ENCODE measurements around the gene KRTAP5-9. TPM values are rescaled to one million over a fixed set of nuclear protein-coding genes. Genes with fewer than 3 reads are reported as not detected.
A peak's percentile ranks its signal among the peaks of the same experiment; 100 is the strongest.
"Not testable (repeated sequence)": the region's sequence is repeated elsewhere in the genome, so short reads cannot be mapped to it uniquely, and the experiment has no call there.

KRTAP5-9 gene
- total and polyA plus RNA-seq, 7 donors: 0.05 to 0.09 TPM; not detected in 5

DNA sequence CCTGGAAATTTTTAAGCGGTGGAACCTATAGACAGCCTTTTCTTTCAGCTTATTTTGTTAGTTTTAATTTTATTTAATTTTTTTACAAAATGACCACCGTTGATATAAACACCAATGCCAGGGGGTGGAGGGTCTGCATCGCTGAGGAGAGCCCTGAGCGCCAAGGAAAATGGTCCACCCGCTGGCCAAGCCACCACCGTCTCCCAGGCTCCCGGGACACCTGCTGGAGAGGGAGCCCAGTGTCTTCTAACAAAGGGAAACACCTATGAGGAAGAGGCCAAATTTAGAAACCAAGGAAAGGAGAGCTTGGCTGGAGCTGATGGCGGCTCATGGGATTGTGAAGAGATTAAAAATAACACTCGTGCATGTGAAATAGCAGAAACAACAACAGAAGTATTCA, 10.7 kb upstream of the KRTAP5-9 start:
- Histone ChIP-seq H3K4me3 (no peak overlapping the region), H3K4me1 (no peaks in the 10 kb centered on the region), H3K27me3 (ENCODE audit: insufficient read depth in 3 of 3, low read length in 2 of 3) (no peaks in the 10 kb centered on the region), H3K9me3 (no peaks in the 10 kb centered on the region), H3K36me3 (ENCODE audit: insufficient read depth in 1 of 2, low read depth in 1 of 2) (no peaks in the 10 kb centered on the region), H3K27ac (no peak overlapping the region)
- DNase-seq (no peak), ATAC-seq (peak in 1 of 4 donors; percentile 34)
- TF ChIP-seq, protein P1, sequence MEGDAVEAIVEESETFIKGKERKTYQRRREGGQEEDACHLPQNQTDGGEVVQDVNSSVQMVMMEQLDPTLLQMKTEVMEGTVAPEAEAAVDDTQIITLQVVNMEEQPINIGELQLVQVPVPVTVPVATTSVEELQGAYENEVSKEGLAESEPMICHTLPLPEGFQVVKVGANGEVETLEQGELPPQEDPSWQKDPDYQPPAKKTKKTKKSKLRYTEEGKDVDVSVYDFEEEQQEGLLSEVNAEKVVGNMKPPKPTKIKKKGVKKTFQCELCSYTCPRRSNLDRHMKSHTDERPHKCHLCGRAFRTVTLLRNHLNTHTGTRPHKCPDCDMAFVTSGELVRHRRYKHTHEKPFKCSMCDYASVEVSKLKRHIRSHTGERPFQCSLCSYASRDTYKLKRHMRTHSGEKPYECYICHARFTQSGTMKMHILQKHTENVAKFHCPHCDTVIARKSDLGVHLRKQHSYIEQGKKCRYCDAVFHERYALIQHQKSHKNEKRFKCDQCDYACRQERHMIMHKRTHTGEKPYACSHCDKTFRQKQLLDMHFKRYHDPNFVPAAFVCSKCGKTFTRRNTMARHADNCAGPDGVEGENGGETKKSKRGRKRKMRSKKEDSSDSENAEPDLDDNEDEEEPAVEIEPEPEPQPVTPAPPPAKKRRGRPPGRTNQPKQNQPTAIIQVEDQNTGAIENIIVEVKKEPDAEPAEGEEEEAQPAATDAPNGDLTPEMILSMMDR (IDR thresholded peaks at IDR 0.05): no peak
- intact Hi-C loops (cut with DNase I): no loop called here
- 75 to 78% (median 76%) methylated on average over 9 of the region's 9 CpGs for WGBS, 3 donors

DNA sequence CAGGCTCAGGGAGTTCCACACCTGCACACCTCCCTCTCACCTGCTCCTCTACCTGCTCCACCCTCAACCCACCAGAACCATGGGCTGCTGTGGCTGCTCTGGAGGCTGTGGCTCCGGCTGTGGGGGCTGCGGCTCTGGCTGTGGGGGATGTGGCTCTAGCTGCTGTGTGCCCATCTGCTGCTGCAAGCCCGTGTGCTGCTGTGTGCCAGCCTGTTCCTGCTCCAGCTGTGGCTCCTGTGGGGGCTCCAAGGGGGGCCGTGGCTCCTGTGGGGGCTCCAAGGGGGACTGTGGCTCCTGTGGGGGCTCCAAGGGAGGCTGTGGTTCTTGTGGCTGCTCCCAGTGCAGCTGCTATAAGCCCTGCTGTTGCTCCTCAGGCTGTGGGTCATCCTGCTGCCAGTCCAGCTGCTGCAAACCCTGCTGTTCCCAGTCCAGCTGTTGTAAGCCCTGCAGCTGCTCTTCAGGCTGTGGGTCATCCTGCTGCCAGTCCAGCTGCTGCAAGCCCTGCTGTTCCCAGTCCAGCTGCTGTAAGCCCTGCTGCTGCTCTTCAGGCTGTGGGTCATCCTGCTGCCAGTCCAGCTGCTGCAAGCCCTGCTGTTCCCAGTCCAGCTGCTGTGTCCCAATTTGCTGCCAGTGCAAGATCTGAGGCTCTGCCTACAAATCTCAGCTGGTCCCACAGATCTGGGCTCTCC, 10.1 kb upstream of the KRTAP5-9 start, which contains the start of gene KRTAP5-8:
Gene KRTAP5-8 (plus strand): TSS at position 49 of the 689 bp plus-strand sequence. CDS start 31 bp downstream, at position 80.
- 57 to 62% (median 60%) methylated on average over 4 of the region's 4 CpGs for WGBS, 3 donors
- not testable (repeated sequence) for H3K36me3 ChIP-seq (ENCODE audit: insufficient read depth in 1 of 2, low read depth in 1 of 2)

DNA sequence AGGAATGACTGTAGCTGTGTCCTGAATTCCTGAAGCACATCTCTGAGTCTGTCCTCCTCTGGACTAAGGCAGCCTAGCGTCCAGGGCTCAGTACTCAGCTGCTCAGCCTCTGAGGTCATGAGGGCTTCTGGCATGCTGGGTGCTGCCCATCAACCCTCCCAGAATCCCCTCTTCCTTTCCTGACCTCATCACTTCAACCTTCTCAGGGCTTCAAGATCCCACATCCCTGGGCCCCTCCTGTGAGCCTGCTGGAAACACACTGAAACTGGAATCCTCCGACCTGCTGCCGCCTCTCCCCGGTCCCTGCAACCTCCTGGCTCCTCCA, 9.6 kb upstream of the KRTAP5-9 start:
- no peak overlapping the region for H3K27ac ChIP-seq
- DNase-seq (no peak), ATAC-seq (no peak)
- no peaks in the 10 kb centered on the region for H3K36me3 ChIP-seq (ENCODE audit: insufficient read depth in 1 of 2, low read depth in 1 of 2)
- no peaks in the 10 kb centered on the region for H3K27me3 ChIP-seq (ENCODE audit: insufficient read depth in 3 of 3, low read length in 2 of 3)
- intact Hi-C loops (cut with DNase I): no loop called here
- no peaks in the 10 kb centered on the region for H3K4me1 ChIP-seq
- H3K4me3 ChIP-seq: no peak overlapping the region
- H3K9me3 ChIP-seq: no peaks in the 10 kb centered on the region
- WGBS, 3 donors: 67 to 76% (median 73%) methylated on average over 4 of the region's 4 CpGs
- TF ChIP-seq, protein P1 (IDR thresholded peaks at IDR 0.05): no peak

More for the DNA sequence above, 10.1 kb upstream of the KRTAP5-9 start, which contains the start of gene KRTAP5-8:
- intact Hi-C loops (cut with DNase I); DNase-seq; H3K4me1 ChIP-seq; ATAC-seq; H3K9me3 ChIP-seq; H3K27ac ChIP-seq; H3K27me3 ChIP-seq (ENCODE audit: insufficient read depth in 3 of 3, low read length in 2 of 3); H3K4me3 ChIP-seq: not testable (repeated sequence)

- H3K36me3 ChIP-seq (ENCODE audit: insufficient read depth in 1 of 2, low read depth in 1 of 2): no peaks in the 10 kb centered on the region
- H3K4me1 ChIP-seq: no peaks in the 10 kb centered on the region
- no peak overlapping the region for H3K4me3 ChIP-seq
- no peak overlapping the region for H3K27ac ChIP-seq
- WGBS, 3 donors: 83 to 85% (median 84%) methylated on average over 11 of the region's 11 CpGs
- no peak for ATAC-seq
- H3K9me3 ChIP-seq: no peaks in the 10 kb centered on the region
- no peaks in the 10 kb centered on the region for H3K27me3 ChIP-seq (ENCODE audit: insufficient read depth in 3 of 3, low read length in 2 of 3)
- TF ChIP-seq, protein P1 (IDR thresholded peaks at IDR 0.05): no peak
- DNase-seq: no peak
- intact Hi-C loops (cut with DNase I): no loop called here
These were observed 9.2 kb upstream of the KRTAP5-9 start for GRCh38 chr11:71539017-71539416.

DNA sequence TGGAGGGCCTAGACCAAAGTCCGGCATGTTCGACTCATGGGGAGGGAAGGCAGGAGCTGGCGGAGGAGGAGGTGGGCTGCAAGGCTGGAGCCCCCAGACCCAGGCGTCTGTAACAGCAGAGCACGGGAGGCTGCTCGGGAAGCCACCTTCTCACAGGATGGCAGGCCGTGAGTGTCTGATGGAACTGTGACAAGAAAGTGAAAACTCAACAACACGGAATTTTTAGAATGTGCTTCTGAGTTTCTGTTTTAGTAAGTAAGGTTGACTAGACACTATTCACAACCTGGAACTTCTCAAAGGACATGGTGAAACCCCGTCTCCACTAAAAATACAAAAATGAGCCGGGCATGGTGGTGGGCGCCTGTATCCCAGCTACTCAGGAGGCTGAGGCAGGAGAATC, 8.2 kb upstream of the KRTAP5-9 start:
- H3K4me1 ChIP-seq; H3K27ac ChIP-seq; ATAC-seq; H3K4me3 ChIP-seq; H3K27me3 ChIP-seq (ENCODE audit: insufficient read depth in 3 of 3, low read length in 2 of 3); intact Hi-C loops (cut with DNase I); DNase-seq; H3K36me3 ChIP-seq (ENCODE audit: insufficient read depth in 1 of 2, low read depth in 1 of 2); H3K9me3 ChIP-seq: not testable (repeated sequence)
- WGBS, 3 donors: 94 to 97% (median 96%) methylated on average over 11 of the region's 11 CpGs

DNA sequence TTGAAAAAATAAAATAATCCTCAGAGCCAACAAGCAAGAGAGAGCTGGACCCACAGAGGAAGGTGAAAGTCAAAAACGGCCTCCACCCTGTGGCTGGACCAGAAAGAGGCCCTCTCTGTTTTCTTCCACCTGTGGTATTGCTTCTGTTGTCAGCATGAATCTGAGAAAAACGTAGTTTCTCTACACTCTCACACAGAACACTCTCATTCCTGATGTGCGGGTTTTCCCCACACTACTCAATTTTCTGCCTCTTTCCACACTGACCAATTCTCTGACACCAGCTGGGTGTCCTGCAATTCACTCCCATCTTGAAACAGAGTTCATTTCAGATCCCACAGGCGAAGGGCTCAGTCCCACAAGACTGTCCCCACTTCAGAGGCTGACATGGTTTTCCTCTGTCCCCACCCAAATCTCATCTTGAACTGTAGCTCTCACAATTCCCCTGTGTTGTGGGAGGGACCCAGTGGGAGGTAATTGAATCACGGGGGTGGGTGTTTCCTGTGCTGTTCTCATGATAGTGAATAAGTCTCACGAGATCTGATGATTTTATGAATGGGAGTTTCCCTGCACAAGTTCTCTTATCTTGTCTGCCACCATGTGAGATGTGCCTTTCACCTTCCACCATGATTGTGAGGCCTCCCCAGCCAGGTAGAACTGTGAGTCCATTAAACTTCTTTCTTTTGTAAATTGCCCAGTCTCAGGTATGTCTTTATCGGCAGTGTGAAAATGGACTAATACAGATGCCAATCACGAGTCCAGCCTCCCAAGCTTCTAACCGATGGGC, 7.5 kb upstream of the KRTAP5-9 start:
- ATAC-seq; intact Hi-C loops (cut with DNase I); H3K4me3 ChIP-seq; H3K27me3 ChIP-seq (ENCODE audit: insufficient read depth in 3 of 3, low read length in 2 of 3); H3K27ac ChIP-seq; H3K9me3 ChIP-seq; DNase-seq; H3K36me3 ChIP-seq (ENCODE audit: insufficient read depth in 1 of 2, low read depth in 1 of 2); H3K4me1 ChIP-seq: not testable (repeated sequence)
- WGBS, 3 donors: 86 to 90% (median 89%) methylated on average over 9 of the region's 9 CpGs
